CD14-positive monocyte (primary cell): Measurements from ENCODE around the gene PABPN1L. TPM values are rescaled to one million over a fixed set of nuclear protein-coding genes. Genes with fewer than 3 reads are reported as not detected.

Source experiments
- DNase-seq, 3 donors: peaks; one replicate each; pipeline ENCODE4 v3.0.0-alpha.2; 2011 to 2022
- H2AFZ ChIP-seq: 2 replicates; pipeline ENCODE4 v1.6.0; 2012; ENCODE audit warnings: mild to moderate bottlenecking, low read depth, low read length, inconsistent platforms; ENCODE audit not compliant: insufficient read depth, poor library complexity, severe bottlenecking
- H3K27ac ChIP-seq, 2 donors: 1 replicate in 1 of 2; 2 replicates in 1 of 2; pipeline ENCODE4 v1.5.1; 2012 to 2013; ENCODE audit warnings: low read length in 2 of 2, control low read depth in 1 of 2, inconsistent platforms in 1 of 2, low read depth in 1 of 2, mild to moderate bottlenecking in 1 of 2
- H3K27me3 ChIP-seq, 2 donors: one replicate each; pipeline versions ENCODE4 v1.6.0 to v1.6.1; 2011 to 2013; ENCODE audit warnings: low read length in 2 of 2; ENCODE audit not compliant: control insufficient read depth in 2 of 2, insufficient read depth in 2 of 2
- H3K36me3 ChIP-seq, 2 donors: replicated peaks in 1 of 2; 1 replicate in 1 of 2; 2 replicates in 1 of 2; pipeline versions ENCODE4 v1.5.1 to v1.6.1; 2012 to 2013; ENCODE audit warnings: low read length in 2 of 2, control low read depth in 1 of 2, inconsistent platforms in 1 of 2, mild to moderate bottlenecking in 1 of 2; ENCODE audit not compliant: insufficient read depth in 2 of 2, control insufficient read depth in 1 of 2
- H3K4me1 ChIP-seq, 2 donors: 1 replicate in 1 of 2; 2 replicates in 1 of 2; pipeline versions ENCODE4 v1.5.1 to v1.6.1; 2012 to 2013; ENCODE audit warnings: low read length in 2 of 2, control low read depth in 1 of 2, inconsistent platforms in 1 of 2, mild to moderate bottlenecking in 1 of 2, moderate library complexity in 1 of 2; ENCODE audit not compliant: insufficient read depth in 2 of 2, control insufficient read depth in 1 of 2
- H3K4me2 ChIP-seq: replicated peaks from 2 replicates; pipeline ENCODE3; 2012; ENCODE audit warnings: low read length, moderate library complexity, mild to moderate bottlenecking; ENCODE audit not compliant: poor library complexity, severe bottlenecking; ENCODE audit errors: extremely low read depth
- H3K4me3 ChIP-seq, 3 experiments: fragments of 200-600 bp in 1 of 3; sonication (generic) in 1 of 3; replicated peaks in 1 of 3; 1 replicate in 2 of 3; 2 replicates in 1 of 3; pipeline ENCODE4 v1.5.1; 2011 to 2013; ENCODE audit warnings: low read length in 3 of 3, mild to moderate bottlenecking in 3 of 3, control low read depth in 2 of 3, low read depth in 2 of 3, inconsistent platforms in 1 of 3, moderate library complexity in 1 of 3
- H3K79me2 ChIP-seq: 2 replicates; pipeline ENCODE4 v1.6.0; 2012; ENCODE audit warnings: mild to moderate bottlenecking, control low read depth, inconsistent platforms, low read length, moderate library complexity; ENCODE audit not compliant: insufficient read depth
- H3K9ac ChIP-seq: 2 replicates; pipeline ENCODE4 v1.6.0; 2017; ENCODE audit warnings: low read length, mild to moderate bottlenecking; ENCODE audit not compliant: insufficient read depth, poor library complexity, severe bottlenecking
- H3K9me3 ChIP-seq, 2 donors: replicated peaks in 1 of 2; 1 replicate in 1 of 2; 2 replicates in 1 of 2; pipeline versions ENCODE4 v1.5.1 to v1.6.1; 2012 to 2013; ENCODE audit warnings: low read length in 2 of 2, control low read depth in 1 of 2; ENCODE audit not compliant: control insufficient read depth in 1 of 2, insufficient read depth in 1 of 2
- H4K20me1 ChIP-seq: 2 replicates; pipeline ENCODE4 v1.6.0; 2012; ENCODE audit warnings: mild to moderate bottlenecking, low read length, control low read depth, moderate library complexity; ENCODE audit not compliant: insufficient read depth
- H3K27ac Mint-ChIP-seq, 7 donors: one replicate each; pipeline ENCODE4 v1.8.0; 2020; ENCODE audit warnings: mild to moderate bottlenecking in 7 of 7, mixed read lengths in 7 of 7, moderate library complexity in 6 of 7, inconsistent platforms in 2 of 7
- H3K27me3 Mint-ChIP-seq, 3 donors: one replicate each; pipeline ENCODE4 v1.8.0; 2021 to 2022; ENCODE audit warnings: low read depth in 3 of 3, mild to moderate bottlenecking in 3 of 3, mixed read lengths in 3 of 3, moderate library complexity in 3 of 3, inconsistent platforms in 1 of 3
- H3K36me3 Mint-ChIP-seq, 2 donors: one replicate each; pipeline ENCODE4 v1.8.0; 2020; ENCODE audit warnings: mixed read lengths in 2 of 2, inconsistent platforms in 1 of 2, mild to moderate bottlenecking in 1 of 2
- H3K4me1 Mint-ChIP-seq: one replicate; pipeline ENCODE4 v1.8.0; 2020; ENCODE audit warnings: mild to moderate bottlenecking, mixed read lengths
- H3K4me3 Mint-ChIP-seq, 2 donors: one replicate each; pipeline ENCODE4 v1.8.0; 2020; ENCODE audit warnings: mild to moderate bottlenecking in 2 of 2, mixed read lengths in 2 of 2, moderate library complexity in 1 of 2
- H3K9me3 Mint-ChIP-seq, 7 donors: one replicate each; pipeline ENCODE4 v1.8.0; 2020 to 2022; ENCODE audit warnings: mixed read lengths in 7 of 7, mild to moderate bottlenecking in 6 of 7, moderate library complexity in 6 of 7, inconsistent platforms in 2 of 7
- WGBS: methylation state at CpG from one replicate; pipeline ENCODE4 v1.1.5; 2013; ENCODE audit warnings: missing lambda C conversion rate; ENCODE audit not compliant: insufficient coverage; 5-methylcytosine and 5-hydroxymethylcytosine counted together
- intact Hi-C, 2 donors: fragments of 100-400 bp; cut with micrococcal nuclease; formaldehyde crosslinking; loops; one replicate each; pipeline versions ENCODE4 v1.15.0 to v1.15.1; 2023
- polyA plus RNA-seq, 3 donors: library from polyadenylated mRNA; depleted of rRNA in 1 of 3; unstranded in 2 of 3; stranded (reverse) in 1 of 3; fragments of 300-500 nt in 2 of 3; fragments of >200 nt in 1 of 3; fragmentation: Illumina TruSeq in 2 of 3; gene quantifications; 1 replicate in 2 of 3; 2 replicates in 1 of 3; pipeline ENCODE4 v1.2.3, GENCODE V29; 2012 to 2021
- TF ChIP-seq, protein P1 (sequence below): fragments of 200-600 bp; IDR thresholded peaks from one replicate; pipeline ENCODE4 v1.8.0; 2022; ENCODE audit warnings: antibody characterized with exemption, mild to moderate bottlenecking

PABPN1L gene
- polyA plus RNA-seq, 3 donors, result 0.39 TPM; not detected in 2

DNA sequence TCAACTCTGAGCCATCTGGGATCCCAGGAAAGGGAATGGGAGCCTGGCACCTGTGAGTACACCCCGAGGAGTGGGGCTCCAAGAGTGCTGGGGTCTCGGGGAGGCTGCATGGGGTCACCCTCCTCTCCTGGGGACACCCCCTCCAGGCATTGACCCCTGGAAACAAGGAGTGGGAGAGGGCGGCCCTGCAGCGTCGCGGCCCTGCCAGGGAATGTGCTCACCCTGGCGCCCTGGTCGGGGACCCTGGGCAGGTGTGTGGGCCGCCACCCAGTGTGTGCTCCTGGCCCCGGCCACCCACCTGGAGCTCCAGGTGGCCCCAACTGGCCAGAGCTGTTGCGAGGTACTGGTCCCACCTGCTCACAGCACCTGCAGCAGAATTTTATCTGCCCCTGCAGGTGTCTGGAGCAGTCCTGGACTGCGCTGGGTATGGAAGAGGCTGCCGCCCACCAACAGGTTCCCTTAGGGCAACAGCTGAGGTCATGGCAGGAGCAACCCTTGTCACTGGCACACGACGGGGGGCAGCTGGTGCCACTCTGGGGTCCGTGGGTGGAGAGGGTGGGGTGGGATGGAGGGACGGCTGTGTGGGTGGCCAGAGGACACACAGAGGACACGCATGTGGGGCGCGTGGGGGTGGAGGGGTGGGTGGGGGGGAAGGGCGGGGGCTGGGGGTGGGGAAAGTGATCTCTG lies 5.4 kb upstream of the PABPN1L start:
- TF ChIP-seq, protein P1, sequence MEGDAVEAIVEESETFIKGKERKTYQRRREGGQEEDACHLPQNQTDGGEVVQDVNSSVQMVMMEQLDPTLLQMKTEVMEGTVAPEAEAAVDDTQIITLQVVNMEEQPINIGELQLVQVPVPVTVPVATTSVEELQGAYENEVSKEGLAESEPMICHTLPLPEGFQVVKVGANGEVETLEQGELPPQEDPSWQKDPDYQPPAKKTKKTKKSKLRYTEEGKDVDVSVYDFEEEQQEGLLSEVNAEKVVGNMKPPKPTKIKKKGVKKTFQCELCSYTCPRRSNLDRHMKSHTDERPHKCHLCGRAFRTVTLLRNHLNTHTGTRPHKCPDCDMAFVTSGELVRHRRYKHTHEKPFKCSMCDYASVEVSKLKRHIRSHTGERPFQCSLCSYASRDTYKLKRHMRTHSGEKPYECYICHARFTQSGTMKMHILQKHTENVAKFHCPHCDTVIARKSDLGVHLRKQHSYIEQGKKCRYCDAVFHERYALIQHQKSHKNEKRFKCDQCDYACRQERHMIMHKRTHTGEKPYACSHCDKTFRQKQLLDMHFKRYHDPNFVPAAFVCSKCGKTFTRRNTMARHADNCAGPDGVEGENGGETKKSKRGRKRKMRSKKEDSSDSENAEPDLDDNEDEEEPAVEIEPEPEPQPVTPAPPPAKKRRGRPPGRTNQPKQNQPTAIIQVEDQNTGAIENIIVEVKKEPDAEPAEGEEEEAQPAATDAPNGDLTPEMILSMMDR, result no peak
- peaks cover 20 to 28% of the 10 kb centered on the region in 2 donors for H3K36me3 Mint-ChIP-seq
- 87% methylated on average over 12 of the region's 21 CpGs for WGBS

DNA sequence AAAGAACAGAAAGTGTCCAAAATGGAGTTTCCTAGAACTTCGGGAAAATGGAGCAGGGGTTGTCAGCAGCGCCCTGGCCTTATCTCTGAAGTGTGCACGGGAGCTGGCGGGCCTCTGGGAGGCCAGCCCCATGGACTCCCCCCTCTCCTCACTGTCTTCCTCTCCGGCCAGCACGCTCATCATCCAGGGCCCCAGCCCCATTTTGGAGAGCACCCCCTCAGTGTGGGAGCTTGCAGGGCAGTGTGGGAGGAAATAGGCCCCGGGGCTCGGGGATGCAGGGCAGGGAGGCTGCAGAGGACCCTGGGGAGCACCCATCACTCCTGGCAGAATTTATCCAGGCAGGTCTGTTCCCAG lies 4.9 kb upstream of the PABPN1L start:
- no peak for DNase-seq
- H3K27me3 Mint-ChIP-seq, result peaks cover 21 to 41% (median 34%) of the 10 kb centered on the region in 3 donors
- peak overlapping the region; percentile 6 to 83 for H3K4me3 Mint-ChIP-seq
- peaks cover 0 to 9% (median 2%) of the 10 kb centered on the region in 7 donors for H3K9me3 Mint-ChIP-seq
- Histone ChIP-seq H3K27me3 (peaks cover 0 to 19% of the 10 kb centered on the region in 2 donors), H3K4me1 (peaks cover 0 to 11% of the 10 kb centered on the region in 2 donors), H3K27ac (no peak overlapping the region), H3K9ac (no peak overlapping the region), H3K9me3 (no peaks in the 10 kb centered on the region), H3K4me3 (no peak overlapping the region), H3K36me3 (peaks cover 10 to 22% of the 10 kb centered on the region in 2 donors), H3K4me2 (peak overlapping the region; percentile 48), H3K79me2 (no peaks in the 10 kb centered on the region), H4K20me1 (peaks cover 52% of the 10 kb centered on the region), H2AFZ (no peak overlapping the region)
- 25% methylated on average over 4 of the region's 8 CpGs for WGBS
- intact Hi-C loops, result no loop called here
- H3K4me1 Mint-ChIP-seq, result peaks cover 9% of the 10 kb centered on the region
- H3K36me3 Mint-ChIP-seq, result peaks cover 16 to 24% of the 10 kb centered on the region in 2 donors
- TF ChIP-seq, protein P1, result no peak
- H3K27ac Mint-ChIP-seq, result no peak overlapping the region

More for the DNA sequence above, 5.4 kb upstream of the PABPN1L start:
- no peak overlapping the region for H3K4me2 ChIP-seq
- H3K27me3 ChIP-seq, result peaks cover 0 to 19% of the 10 kb centered on the region in 2 donors
- no peak for DNase-seq
- peaks cover 0 to 9% (median 2%) of the 10 kb centered on the region in 7 donors for H3K9me3 Mint-ChIP-seq
- H4K20me1 ChIP-seq, result peaks cover 57% of the 10 kb centered on the region
- intact Hi-C loops, result no loop called here
- no peaks in the 10 kb centered on the region for H3K9me3 ChIP-seq
- H3K4me3 Mint-ChIP-seq, result peak overlapping the region in 1 of 2 donors; percentile 21
- H3K27ac ChIP-seq, result no peak overlapping the region
- H3K27me3 Mint-ChIP-seq, result peaks cover 21 to 37% (median 34%) of the 10 kb centered on the region in 3 donors
- no peak overlapping the region for H3K9ac ChIP-seq
- no peak overlapping the region for H3K4me3 ChIP-seq
- peaks cover 0 to 11% of the 10 kb centered on the region in 2 donors for H3K4me1 ChIP-seq
- H3K4me1 Mint-ChIP-seq, result peaks cover 9% of the 10 kb centered on the region
- H3K36me3 ChIP-seq, result peaks cover 14 to 28% of the 10 kb centered on the region in 2 donors
- no peak overlapping the region for H3K27ac Mint-ChIP-seq
- H3K79me2 ChIP-seq, result no peaks in the 10 kb centered on the region
- H2AFZ ChIP-seq, result no peak overlapping the region
